ENCODE data around the gene RPL21. TPM values are rescaled to one million over a fixed set of nuclear protein-coding genes. Genes with fewer than 3 reads are reported as not detected.

RPL21 gene
- total RNA-seq, 2 donors from 2014 or later: 1,438 to 1,746 TPM

GRCh38 chr13:27242702-27243101 is 8.7 kb upstream of the RPL21 start:
- ATAC-seq (no peak), DNase-seq (ENCODE audit: low spot score in 2 of 2) (no peak)
- Mint-ChIP-seq H3K27ac (no peak overlapping the region), H3K9me3 (no peaks in the 10 kb centered on the region), H3K36me3 (peaks cover 0 to 4% of the 10 kb centered on the region in 2 donors)

GRCh38 chr13:27245610-27246009 is 5.7 kb upstream of the RPL21 start:
- Mint-ChIP-seq H3K9me3 (no peaks in the 10 kb centered on the region), H3K36me3 (peaks cover under 1 to 4% of the 10 kb centered on the region in 2 donors), H3K27ac (no peak overlapping the region)
- no peak for DNase-seq (ENCODE audit: low spot score in 2 of 2)
- no peak for ATAC-seq

GRCh38 chr13:27250833-27251165 is 559 bp upstream of the RPL21 start:
- Mint-ChIP-seq H3K36me3 (peaks cover 40 to 43% of the 10 kb centered on the region in 2 donors), H3K9me3 (no peaks in the 10 kb centered on the region), H3K27ac (peak overlapping the region; percentile 100)
- DNase-seq (ENCODE audit: low spot score in 2 of 2) (no peak), ATAC-seq (peak; percentile 2 to 6)

GRCh38 chr13:27252467-27252866 is 1.1 kb downstream of the RPL21 start:
- no peaks in the 10 kb centered on the region for H3K9me3 Mint-ChIP-seq
- H3K27ac Mint-ChIP-seq: peak overlapping the region; percentile 100
- ATAC-seq (no peak), DNase-seq (ENCODE audit: low spot score in 2 of 2) (no peak)
- H3K36me3 Mint-ChIP-seq: peaks cover 43 to 51% of the 10 kb centered on the region in 2 donors

GRCh38 chr13:27257233-27257568 is 5.8 kb downstream of the RPL21 start:
- peak overlapping the region in 1 of 2 donors; percentile 74 for H3K27ac Mint-ChIP-seq
- ATAC-seq: no peak
- H3K36me3 Mint-ChIP-seq: peaks cover 34 to 52% of the 10 kb centered on the region in 2 donors
- DNase-seq (ENCODE audit: low spot score in 2 of 2): no peak
- no peaks in the 10 kb centered on the region for H3K9me3 Mint-ChIP-seq

GRCh38 chr13:27257648-27258253 is 6.4 kb downstream of the RPL21 start:
- H3K36me3 Mint-ChIP-seq: peaks cover 29 to 47% of the 10 kb centered on the region in 2 donors
- ATAC-seq (no peak), DNase-seq (ENCODE audit: low spot score in 2 of 2) (no peak)
- no peaks in the 10 kb centered on the region for H3K9me3 Mint-ChIP-seq
- H3K27ac Mint-ChIP-seq: peak overlapping the region in 1 of 2 donors; percentile 74

GRCh38 chr13:27258637-27259386 is 7.5 kb downstream of the RPL21 start:
- ATAC-seq (no peak), DNase-seq (ENCODE audit: low spot score in 2 of 2) (no peak)
- Mint-ChIP-seq H3K27ac (peak overlapping the region; percentile 46 to 66), H3K9me3 (no peaks in the 10 kb centered on the region), H3K36me3 (peaks cover 18 to 36% of the 10 kb centered on the region in 2 donors)

- DNase-seq (ENCODE audit: low spot score in 2 of 2): no peak
- no peaks in the 10 kb centered on the region for H3K9me3 Mint-ChIP-seq
- peak; percentile 22 to 28 for ATAC-seq
- H3K27ac Mint-ChIP-seq: peak overlapping the region; percentile 66 to 89
- peaks cover 11 to 26% of the 10 kb centered on the region in 2 donors for H3K36me3 Mint-ChIP-seq
Measured at GRCh38 chr13:27259831-27260230, 8.5 kb downstream of the RPL21 start.

GRCh38 chr13:27261396-27261795 is 10.0 kb downstream of the RPL21 start:
- H3K36me3 Mint-ChIP-seq: peaks cover 8 to 20% of the 10 kb centered on the region in 2 donors
- peak overlapping the region in 1 of 2 donors; percentile 31 for H3K27ac Mint-ChIP-seq
- H3K9me3 Mint-ChIP-seq: no peaks in the 10 kb centered on the region
- ATAC-seq: no peak
- no peak for DNase-seq (ENCODE audit: low spot score in 2 of 2)

GRCh38 chr13:27263438-27263837 is 12.1 kb downstream of the RPL21 start:
- Mint-ChIP-seq H3K9me3 (no peaks in the 10 kb centered on the region), H3K27ac (no peak overlapping the region), H3K36me3 (peaks cover 8% of the 10 kb centered on the region in 2 donors)
- ATAC-seq: no peak
- DNase-seq (ENCODE audit: low spot score in 2 of 2): no peak

GRCh38 chr13:27264181-27264580 is 12.8 kb downstream of the RPL21 start:
- H3K36me3 Mint-ChIP-seq: peaks cover under 1 to 1% of the 10 kb centered on the region in 2 donors

GRCh38 chr13:27264648-27265047 is 13.3 kb downstream of the RPL21 start:
- no peak for DNase-seq (ENCODE audit: low spot score in 2 of 2)
- no peaks in the 10 kb centered on the region for H3K9me3 Mint-ChIP-seq
- H3K36me3 Mint-ChIP-seq: no peaks in the 10 kb centered on the region
- peak in 1 of 2 donors; percentile 6 for ATAC-seq
- no peak overlapping the region for H3K27ac Mint-ChIP-seq

More at GRCh38 chr13:27264181-27264580, 12.8 kb downstream of the RPL21 start:
- H3K9me3 Mint-ChIP-seq: no peaks in the 10 kb centered on the region
- ATAC-seq: peak in 1 of 2 donors; percentile 22
- peak overlapping the region in 1 of 2 donors; percentile 22 for H3K27ac Mint-ChIP-seq
- DNase-seq (ENCODE audit: low spot score in 2 of 2): no peak

GRCh38 chr13:27266917-27267316 is 15.6 kb downstream of the RPL21 start:
- no peaks in the 10 kb centered on the region for H3K9me3 Mint-ChIP-seq
- ATAC-seq (no peak), DNase-seq (ENCODE audit: low spot score in 2 of 2) (no peak)
- no peaks in the 10 kb centered on the region for H3K36me3 Mint-ChIP-seq
- no peak overlapping the region for H3K27ac Mint-ChIP-seq

- ATAC-seq: no peak
- Mint-ChIP-seq H3K36me3 (no peaks in the 10 kb centered on the region), H3K9me3 (no peaks in the 10 kb centered on the region), H3K27ac (no peak overlapping the region)
- DNase-seq (ENCODE audit: low spot score in 2 of 2): no peak
Measured at GRCh38 chr13:27267596-27267995, 16.2 kb downstream of the RPL21 start.

- no peaks in the 10 kb centered on the region for H3K36me3 Mint-ChIP-seq
- no peaks in the 10 kb centered on the region for H3K9me3 Mint-ChIP-seq
- H3K27ac Mint-ChIP-seq: no peak overlapping the region
- DNase-seq (ENCODE audit: low spot score in 2 of 2): no peak
- ATAC-seq: no peak
Measured at GRCh38 chr13:27269114-27269665, 17.8 kb downstream of the RPL21 start.

- peak within 1 kb of the TSS; percentile 44 to 52 for H3K27ac Mint-ChIP-seq
- H3K9me3 Mint-ChIP-seq: no peaks in the 10 kb centered on the region
Measured at GRCh38 chr13:27270594-27271520, 19.5 kb downstream of the RPL21 start, which contains the start of gene RASL11A. Gene RASL11A, plus strand, starts transcription at chr13:27270830. Its CDS starts 115 bp downstream, at chr13:27270945.

More at GRCh38 chr13:27270594-27271520, 19.5 kb downstream of the RPL21 start, which contains the start of gene RASL11A:
- ATAC-seq (peak; percentile 84 to 91), DNase-seq (ENCODE audit: low spot score in 2 of 2) (peak; percentile 74 to 86)
- no peaks in the 10 kb centered on the region for H3K36me3 Mint-ChIP-seq

All from activated naive CD4-positive, alpha-beta T cell treated with anti-CD3 and anti-CD28 coated beads, Interleukin-2, amount 50 U/mL, for 72 hours (primary cell).